Gastroesophageal sphincter (tissue), 3 donors: ENCODE data around the gene KNDC1.

Source experiments
- CTCF ChIP-seq, 4 experiments: fragments of 200-600 bp in 2 of 4; fragments of 450-650 bp in 2 of 4; sonication (generic) in 1 of 4; IDR thresholded peaks; one replicate each; pipeline ENCODE4 v1.5.1; 2017 to 2019; ENCODE audit warnings: antibody characterized with exemption in 4 of 4, mild to moderate bottlenecking in 2 of 4, moderate library complexity in 2 of 4
- POLR2A ChIP-seq, 2 donors: fragments of 450-650 bp; IDR thresholded peaks; one replicate each; pipeline ENCODE4 v1.6.1; 2017; ENCODE audit warnings: antibody characterized with exemption in 2 of 2, mild to moderate bottlenecking in 2 of 2, moderate library complexity in 1 of 2
- POLR2AphosphoS5 ChIP-seq: sonication (generic); formaldehyde crosslinking; IDR thresholded peaks from one replicate; pipeline ENCODE4 v1.6.1; 2017; ENCODE audit warnings: antibody characterized with exemption

DNA sequence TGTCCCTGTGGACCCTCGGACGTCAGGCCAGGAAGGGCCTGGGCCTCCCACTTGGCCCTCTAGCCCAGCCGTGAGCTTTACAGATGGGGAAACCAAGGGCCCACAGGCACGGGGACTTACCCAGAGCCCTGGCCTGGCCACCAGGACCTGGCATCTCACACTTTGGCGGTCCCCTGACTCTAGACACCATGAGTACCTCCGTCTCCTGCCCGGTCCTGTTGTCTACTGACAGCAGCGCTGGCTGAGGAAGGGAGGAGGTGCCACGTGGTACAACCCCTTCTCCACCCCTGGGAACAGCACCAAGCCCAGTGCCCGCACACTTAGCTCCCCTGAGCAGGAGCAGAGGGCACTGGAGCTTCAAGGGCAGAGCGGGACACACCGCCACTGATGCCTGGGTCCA is 46.2 kb upstream of the KNDC1 start:
- no peak for TF ChIP-seq CTCF (IDR thresholded peaks at IDR 0.05)
- TF ChIP-seq POLR2A (IDR thresholded peaks at IDR 0.05): no peak
- no peak for TF ChIP-seq POLR2AphosphoS5
